Epithelial cell of esophagus (primary cell): ENCODE measurements around the gene PLEKHG1.

Experiments used
- DNase-seq: peaks from one replicate; pipeline ENCODE4 v3.0.0; 2010; ENCODE audit warnings: low read depth
- H3K4me3 ChIP-seq: 2 replicates; pipeline ENCODE4 v1.5.1; 2011; ENCODE audit warnings: mild to moderate bottlenecking, low read length, control low read depth
- CTCF ChIP-seq: IDR thresholded peaks from 2 replicates; pipeline ENCODE4 v1.5.1; 2011; ENCODE audit warnings: low read depth, mild to moderate bottlenecking, low read length, control low read depth, inconsistent platforms; ENCODE audit not compliant: insufficient read depth; ENCODE audit errors: missing control alignments

Gene PLEKHG1

GRCh38 chr6:150641398-150642139 lies 41.9 kb downstream of the PLEKHG1 start:
- DNase-seq: no peak

GRCh38 chr6:150646228-150646627 lies 46.5 kb downstream of the PLEKHG1 start:
- no peak overlapping the region for H3K4me3 ChIP-seq
- no peak for DNase-seq
- TF ChIP-seq CTCF: no peak

More at GRCh38 chr6:150641398-150642139, 41.9 kb downstream of the PLEKHG1 start:
- no peak overlapping the region for H3K4me3 ChIP-seq
- no peak for TF ChIP-seq CTCF

GRCh38 chr6:150647051-150647450 lies 47.4 kb downstream of the PLEKHG1 start:
- no peak for TF ChIP-seq CTCF
- no peak overlapping the region for H3K4me3 ChIP-seq
- DNase-seq: no peak
